Right renal cortex interstitium (tissue), 3 donors: ENCODE measurements around the gene FBP1. TPM values are rescaled to one million over a fixed set of nuclear protein-coding genes. Genes with fewer than 3 reads are reported as not detected.

Source experiments
- DNase-seq, 3 donors: peaks; one replicate each; pipeline ENCODE4 v3.0.0-alpha.2; 2013; ENCODE audit warnings: low read depth in 3 of 3, low spot score in 2 of 3
- polyA plus RNA-seq, 3 donors: library from polyadenylated mRNA; unstranded; fragments of 120-200 nt; gene quantifications; one replicate each; pipeline ENCODE4 v1.2.1, GENCODE V29; 2013; ENCODE audit not compliant: insufficient read length in 3 of 3

The FBP1 gene
- polyA plus RNA-seq = 10 to 100 TPM; 51.3 to 59.1 (median 54.4) TPM

- no peak for DNase-seq
Measured at GRCh38 chr9:94639061-94639998, at the start of gene FBP1. Gene FBP1, minus strand, starts transcription at chr9:94639518. Its CDS starts 208 bp downstream, at chr9:94639310.

- DNase-seq = no peak
Measured at GRCh38 chr9:94687451-94687850, 48.1 kb upstream of the FBP1 start.

GRCh38 chr9:94685359-94685758, 46.0 kb upstream of the FBP1 start:
- no peak for DNase-seq

- no peak for DNase-seq
Measured at GRCh38 chr9:94681508-94681907, 42.2 kb upstream of the FBP1 start.

GRCh38 chr9:94680621-94681020, 41.3 kb upstream of the FBP1 start:
- DNase-seq = no peak

- no peak for DNase-seq
Measured at GRCh38 chr9:94680020-94680419, 40.7 kb upstream of the FBP1 start.

- no peak for DNase-seq
Measured at GRCh38 chr9:94679587-94679986, 40.3 kb upstream of the FBP1 start.

GRCh38 chr9:94677929-94678328, 38.6 kb upstream of the FBP1 start:
- DNase-seq = no peak

GRCh38 chr9:94676446-94677131, 37.3 kb upstream of the FBP1 start:
- no peak for DNase-seq

- no peak for DNase-seq
Measured at GRCh38 chr9:94675008-94675881, 35.9 kb upstream of the FBP1 start.

GRCh38 chr9:94672811-94673487, 33.6 kb upstream of the FBP1 start:
- DNase-seq = no peak

- DNase-seq = no peak
Measured at GRCh38 chr9:94668928-94669729, 29.8 kb upstream of the FBP1 start.

GRCh38 chr9:94668418-94668927, 29.2 kb upstream of the FBP1 start:
- DNase-seq = no peak

- DNase-seq = no peak
Measured at GRCh38 chr9:94666364-94667099, 27.2 kb upstream of the FBP1 start.

GRCh38 chr9:94665613-94666012, 26.3 kb upstream of the FBP1 start:
- DNase-seq = no peak

- no peak for DNase-seq
Measured at GRCh38 chr9:94664801-94665200, 25.5 kb upstream of the FBP1 start.

- no peak for DNase-seq
Measured at GRCh38 chr9:94663640-94664039, 24.3 kb upstream of the FBP1 start.

GRCh38 chr9:94663140-94663539, 23.8 kb upstream of the FBP1 start:
- no peak for DNase-seq
